ENCODE results near the gene S100A12.

Gene S100A12

GRCh38 chr1:153365696-153366095, 9.7 kb downstream of the S100A12 start:
- H3K4me3 ChIP-seq (ENCODE audit: low read depth, low read length): no peak overlapping the region
- DNase-seq (ENCODE audit: low read depth): no peak

GRCh38 chr1:153364766-153365666, 10.4 kb downstream of the S100A12 start:
- no peak overlapping the region for H3K4me3 ChIP-seq (ENCODE audit: low read depth, low read length)
- DNase-seq (ENCODE audit: low read depth): no peak
- TF ChIP-seq CTCF (IDR thresholded peaks at IDR 0.05; ENCODE audit: control insufficient read depth, extremely low read depth, insufficient read depth): no peak

More at GRCh38 chr1:153365696-153366095, 9.7 kb downstream of the S100A12 start:
- no peak for TF ChIP-seq CTCF (IDR thresholded peaks at IDR 0.05; ENCODE audit: control insufficient read depth, extremely low read depth, insufficient read depth)

- H3K4me3 ChIP-seq (ENCODE audit: low read depth, low read length): no peak overlapping the region
- DNase-seq (ENCODE audit: low read depth): no peak
- TF ChIP-seq CTCF (IDR thresholded peaks at IDR 0.05; ENCODE audit: control insufficient read depth, extremely low read depth, insufficient read depth): no peak
Observed at GRCh38 chr1:153364156-153364555, 11.3 kb downstream of the S100A12 start.

- TF ChIP-seq CTCF (IDR thresholded peaks at IDR 0.05; ENCODE audit: control insufficient read depth, extremely low read depth, insufficient read depth): no peak
- no peak overlapping the region for H3K4me3 ChIP-seq (ENCODE audit: low read depth, low read length)
- DNase-seq (ENCODE audit: low read depth): no peak
Observed at GRCh38 chr1:153363641-153364040, 11.8 kb downstream of the S100A12 start.

GRCh38 chr1:153362187-153362775, 13.1 kb downstream of the S100A12 start:
- H3K4me3 ChIP-seq (ENCODE audit: low read depth, low read length): no peak overlapping the region
- no peak for DNase-seq (ENCODE audit: low read depth)
- TF ChIP-seq CTCF (IDR thresholded peaks at IDR 0.05; ENCODE audit: control insufficient read depth, extremely low read depth, insufficient read depth): no peak

- DNase-seq (ENCODE audit: low read depth): no peak
- TF ChIP-seq CTCF (IDR thresholded peaks at IDR 0.05; ENCODE audit: control insufficient read depth, extremely low read depth, insufficient read depth): no peak
- H3K4me3 ChIP-seq (ENCODE audit: low read depth, low read length): no peak overlapping the region
Observed at GRCh38 chr1:153361480-153362109, 13.8 kb downstream of the S100A12 start.

Measured in LNCaP clone FGC (cell line).